H1 (cell line): ENCODE measurements around the gene VMO1.

Source experiments
- CHD1 ChIP-seq: IDR thresholded peaks from 2 replicates; pipeline ENCODE4 v1.6.1; 2012; ENCODE audit warnings: low read depth, low read length, improper control_type of control experiment
- CHD7 ChIP-seq: fragments of 300-600 bp; sonication (generic); IDR thresholded peaks from 2 replicates; pipeline ENCODE4 v1.7.1; 2012; ENCODE audit warnings: low read length, moderate library complexity, mild to moderate bottlenecking, inconsistent platforms; ENCODE audit not compliant: insufficient replicate concordance
- CTCF ChIP-seq, 3 experiments: IDR thresholded peaks; 1 replicate in 2 of 3; 2 replicates in 1 of 3; pipeline versions ENCODE4 v1.5.1 to v1.6.1; 2011; ENCODE audit warnings: low read length in 3 of 3, mild to moderate bottlenecking in 3 of 3, inconsistent platforms in 2 of 3, low read depth in 1 of 3, moderate library complexity in 1 of 3; ENCODE audit not compliant: insufficient read depth in 1 of 3; ENCODE audit errors: control extremely low read depth in 1 of 3
- MAX ChIP-seq: IDR thresholded peaks from 2 replicates; pipeline ENCODE4 v1.6.1; 2012; ENCODE audit warnings: inconsistent platforms
- POLR2A ChIP-seq, 2 experiments: IDR thresholded peaks; 1 replicate in 1 of 2; 2 replicates in 1 of 2; pipeline ENCODE4 v1.6.1; 2011; ENCODE audit warnings: low read depth in 2 of 2, low read length in 2 of 2, mild to moderate bottlenecking in 2 of 2; ENCODE audit errors: control extremely low read depth in 1 of 2
- RAD21 ChIP-seq, 2 experiments: IDR thresholded peaks in 1 of 2; conservative IDR thresholded peaks in 1 of 2; 2 replicates each; pipeline ENCODE4 v1.6.1; 2011; ENCODE audit warnings: low read depth in 2 of 2, low read length in 2 of 2, improper control_type of control experiment in 1 of 2, inconsistent platforms in 1 of 2, mild to moderate bottlenecking in 1 of 2, moderate library complexity in 1 of 2
- TAF1 ChIP-seq: IDR thresholded peaks from 2 replicates; pipeline ENCODE4 v1.6.1; 2011; ENCODE audit warnings: mild to moderate bottlenecking, low read depth, low read length

GRCh38 chr17:4764595-4764994, 21.6 kb downstream of the VMO1 start:
- TF ChIP-seq POLR2A (IDR thresholded peaks at IDR 0.05; ENCODE audit: control extremely low read depth in 1 of 2, low read depth in 2 of 2, low read length in 2 of 2) (no peak), TAF1 (no peak), CTCF (IDR thresholded peaks at IDR 0.05; ENCODE audit: control extremely low read depth in 1 of 3, insufficient read depth in 1 of 3, low read depth in 1 of 3, low read length in 3 of 3) (no peak), RAD21 (IDR thresholded peaks at IDR 0.05 in 1 of 2, conservative IDR thresholded peaks at IDR 0.05 in 1 of 2; ENCODE audit: low read depth in 2 of 2, low read length in 2 of 2) (no peak), CHD7 (no peak), CHD1 (no peak), MAX (no peak)
